Activated T-helper 2 cell treated with anti-CD3 and anti-CD28 coated beads, Interferon-gamma antibody, Interleukin-2, Interleukin-4, amounts not matched to agents 10 μg/mL and 5 μg/mL and 100 μg/mL, durations not matched to agents 14 hours and 24 hours and 36 hours (primary cell): ENCODE data around the gene EFCAB6. TPM values are rescaled to one million over a fixed set of nuclear protein-coding genes. Genes with fewer than 3 reads are reported as not detected.

Experiments used
- DNase-seq: peaks from one replicate; pipeline ENCODE4 v3.0.0; 2021; ENCODE audit warnings: low spot score
- H3K27ac Mint-ChIP-seq: one replicate; pipeline ENCODE4 v1.8.0; 2021; ENCODE audit warnings: mixed read lengths
- H3K27me3 Mint-ChIP-seq: one replicate; pipeline ENCODE4 v1.8.0; 2021; ENCODE audit warnings: low read depth, mixed read lengths
- H3K36me3 Mint-ChIP-seq: one replicate; pipeline ENCODE4 v1.8.0; 2021; ENCODE audit warnings: low read depth, mixed read lengths
- H3K4me1 Mint-ChIP-seq: one replicate; pipeline ENCODE4 v1.8.0; 2021; ENCODE audit warnings: low read depth, mixed read lengths
- H3K4me3 Mint-ChIP-seq: one replicate; pipeline ENCODE4 v1.8.0; 2021; ENCODE audit warnings: low read depth, mild to moderate bottlenecking, moderate library complexity, mixed read lengths
- H3K9me3 Mint-ChIP-seq: one replicate; pipeline ENCODE4 v1.8.0; 2021; ENCODE audit warnings: mixed read lengths
- intact Hi-C: fragments of 100-400 bp; cut with micrococcal nuclease; formaldehyde crosslinking; loops from one replicate; pipeline ENCODE4 v1.15.1; 2023
- total RNA-seq: library from RNA; stranded (reverse); gene quantifications from 2 replicates; pipeline ENCODE4 v1.2.3, GENCODE V29; 2022

EFCAB6 gene
- total RNA-seq, 1 donor from 2014 or later = 0.11 TPM

GRCh38 chr22:43714104-43714503 is 98.0 kb downstream of the EFCAB6 start:
- no peak overlapping the region for H3K27ac Mint-ChIP-seq
- intact Hi-C loops = no loop called here
- H3K27me3 Mint-ChIP-seq = peaks cover 3% of the 10 kb centered on the region

GRCh38 chr22:43711681-43712080 is 100.4 kb downstream of the EFCAB6 start:
- no peak overlapping the region for H3K27ac Mint-ChIP-seq
- H3K9me3 Mint-ChIP-seq = no peaks in the 10 kb centered on the region
- no peaks in the 10 kb centered on the region for H3K36me3 Mint-ChIP-seq
- H3K27me3 Mint-ChIP-seq = peaks cover 4% of the 10 kb centered on the region
- no peaks in the 10 kb centered on the region for H3K4me1 Mint-ChIP-seq
- intact Hi-C loops = no loop called here
- no peak for DNase-seq
- H3K4me3 Mint-ChIP-seq = no peak overlapping the region

More at GRCh38 chr22:43714104-43714503, 98.0 kb downstream of the EFCAB6 start:
- Mint-ChIP-seq H3K36me3 (no peaks in the 10 kb centered on the region), H3K4me3 (no peak overlapping the region), H3K4me1 (no peaks in the 10 kb centered on the region), H3K9me3 (no peaks in the 10 kb centered on the region)
- no peak for DNase-seq

DNA sequence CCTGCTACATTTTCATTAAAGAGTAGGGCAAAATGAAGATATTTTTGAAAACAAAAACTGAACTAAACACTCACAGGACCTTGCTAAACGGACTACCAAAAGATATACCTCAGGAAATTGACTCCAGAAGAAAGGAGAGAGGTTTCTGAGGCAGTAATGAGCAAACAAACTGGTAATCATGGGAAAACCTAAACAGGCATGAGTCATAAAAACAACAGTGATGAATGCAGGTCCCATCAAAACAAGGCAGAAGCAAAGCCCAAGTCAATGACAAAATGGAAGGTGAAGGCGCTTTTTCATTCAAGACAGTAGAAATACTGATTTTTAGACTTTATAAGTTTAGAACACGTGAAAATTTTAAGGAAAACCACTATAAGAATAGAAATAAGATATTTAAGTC is 104.5 kb downstream of the EFCAB6 start:
- Mint-ChIP-seq H3K27ac (no peak overlapping the region), H3K4me1 (no peaks in the 10 kb centered on the region), H3K4me3 (no peak overlapping the region), H3K36me3 (no peaks in the 10 kb centered on the region), H3K9me3 (peaks cover 18% of the 10 kb centered on the region), H3K27me3 (peaks cover 4% of the 10 kb centered on the region)
- intact Hi-C loops = no loop called here
- DNase-seq = no peak

DNA sequence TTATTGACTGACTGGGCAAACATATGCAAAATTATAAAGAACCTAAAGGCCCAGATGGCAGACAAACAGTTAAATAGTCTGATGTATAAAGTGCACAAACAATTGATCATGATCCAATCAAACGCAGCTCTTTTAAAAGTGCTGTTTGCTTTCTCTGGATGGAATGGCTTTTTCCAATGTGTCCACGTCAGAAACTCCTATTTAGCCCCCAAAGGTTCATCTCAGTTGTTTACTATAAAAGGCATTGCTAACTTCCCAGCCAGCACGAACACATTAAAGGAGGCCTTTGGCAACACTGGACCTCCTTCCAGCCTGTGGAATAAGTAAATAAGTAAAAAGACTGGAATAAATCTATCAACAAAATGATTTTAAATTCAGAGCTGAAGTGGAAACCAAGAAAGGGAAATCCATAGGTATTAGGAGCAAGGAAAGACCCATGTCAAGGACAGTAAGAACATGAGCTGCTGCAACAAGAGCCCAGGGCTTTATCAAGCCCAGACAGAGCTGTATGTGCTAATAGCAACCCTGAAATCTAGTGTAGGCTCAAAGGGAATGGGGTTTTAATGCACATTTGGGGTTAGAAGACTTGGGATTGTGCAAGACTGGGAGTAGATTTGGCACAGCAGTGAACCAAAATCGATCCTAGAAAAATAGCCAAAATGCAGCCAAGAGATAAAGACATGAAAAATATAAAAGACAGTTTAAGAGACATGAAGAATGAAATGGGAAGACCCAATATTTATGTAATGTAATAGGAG is 105.4 kb downstream of the EFCAB6 start:
- intact Hi-C loops = no loop called here
- Mint-ChIP-seq H3K27me3 (peaks cover 4% of the 10 kb centered on the region), H3K4me3 (no peak overlapping the region), H3K4me1 (no peaks in the 10 kb centered on the region), H3K27ac (no peak overlapping the region), H3K36me3 (no peaks in the 10 kb centered on the region), H3K9me3 (peaks cover 18% of the 10 kb centered on the region)
- DNase-seq = no peak

DNA sequence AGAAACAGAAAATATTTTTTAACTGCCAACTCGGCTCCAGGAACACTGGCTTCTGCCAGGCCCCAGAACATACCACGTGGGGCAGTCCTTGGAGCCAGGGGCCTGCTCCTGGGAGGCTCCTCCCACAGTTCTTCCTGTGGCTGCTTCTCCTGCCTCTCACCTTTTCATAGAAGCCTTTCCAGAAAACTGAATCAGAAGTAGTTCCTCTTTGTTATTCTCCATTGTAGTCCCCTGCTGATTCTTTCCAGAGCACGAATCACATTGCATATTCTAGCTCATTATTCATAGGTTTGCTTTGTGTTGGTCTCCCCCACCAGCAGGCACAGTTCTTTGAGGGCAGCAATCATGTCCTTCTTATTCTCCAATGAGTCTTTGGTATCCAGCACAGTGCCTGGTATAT is 106.0 kb downstream of the EFCAB6 start:
- intact Hi-C loops = no loop called here
- Mint-ChIP-seq H3K27me3 (peaks cover 4% of the 10 kb centered on the region), H3K9me3 (peaks cover 18% of the 10 kb centered on the region), H3K4me3 (no peak overlapping the region), H3K4me1 (no peaks in the 10 kb centered on the region), H3K27ac (no peak overlapping the region), H3K36me3 (no peaks in the 10 kb centered on the region)
- DNase-seq = no peak

GRCh38 chr22:43704051-43704450 is 108.1 kb downstream of the EFCAB6 start:
- intact Hi-C loops = no loop called here
- no peaks in the 10 kb centered on the region for H3K36me3 Mint-ChIP-seq

GRCh38 chr22:43698403-43698802 is 113.7 kb downstream of the EFCAB6 start:
- no peaks in the 10 kb centered on the region for H3K36me3 Mint-ChIP-seq
- peaks cover 3% of the 10 kb centered on the region for H3K9me3 Mint-ChIP-seq
- H3K27me3 Mint-ChIP-seq = peaks cover 7% of the 10 kb centered on the region
- H3K4me1 Mint-ChIP-seq = no peaks in the 10 kb centered on the region
- intact Hi-C loops = no loop called here
- DNase-seq = no peak
- H3K27ac Mint-ChIP-seq = no peak overlapping the region
- no peak overlapping the region for H3K4me3 Mint-ChIP-seq

More at GRCh38 chr22:43704051-43704450, 108.1 kb downstream of the EFCAB6 start:
- Mint-ChIP-seq H3K27me3 (peaks cover 2% of the 10 kb centered on the region), H3K9me3 (peaks cover 18% of the 10 kb centered on the region), H3K4me3 (no peak overlapping the region), H3K27ac (no peak overlapping the region), H3K4me1 (no peaks in the 10 kb centered on the region)
- DNase-seq = no peak

DNA sequence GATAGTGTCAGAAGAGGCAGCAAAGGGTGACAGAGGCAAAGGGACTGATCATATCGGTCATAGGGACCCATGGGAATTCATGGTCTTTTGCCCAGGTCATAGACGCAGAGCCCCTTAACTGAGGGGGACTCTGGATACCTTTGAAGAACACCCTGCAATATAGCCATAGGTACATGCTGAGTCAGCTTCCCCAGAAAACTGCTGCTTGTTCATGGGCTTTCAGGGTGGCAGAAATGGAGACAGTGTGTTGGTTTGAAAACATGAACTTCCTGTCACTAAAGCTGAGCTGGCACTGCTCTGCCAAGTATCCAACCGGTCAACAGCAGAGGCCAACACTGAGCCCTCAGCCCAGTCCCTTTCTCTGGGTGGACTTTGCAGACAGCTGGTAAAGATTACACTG is 114.2 kb downstream of the EFCAB6 start:
- H3K4me1 Mint-ChIP-seq = no peaks in the 10 kb centered on the region
- no peaks in the 10 kb centered on the region for H3K36me3 Mint-ChIP-seq
- intact Hi-C loops = no loop called here
- no peak overlapping the region for H3K4me3 Mint-ChIP-seq
- peaks cover 7% of the 10 kb centered on the region for H3K27me3 Mint-ChIP-seq
- no peaks in the 10 kb centered on the region for H3K9me3 Mint-ChIP-seq
- DNase-seq = no peak
- H3K27ac Mint-ChIP-seq = no peak overlapping the region

DNA sequence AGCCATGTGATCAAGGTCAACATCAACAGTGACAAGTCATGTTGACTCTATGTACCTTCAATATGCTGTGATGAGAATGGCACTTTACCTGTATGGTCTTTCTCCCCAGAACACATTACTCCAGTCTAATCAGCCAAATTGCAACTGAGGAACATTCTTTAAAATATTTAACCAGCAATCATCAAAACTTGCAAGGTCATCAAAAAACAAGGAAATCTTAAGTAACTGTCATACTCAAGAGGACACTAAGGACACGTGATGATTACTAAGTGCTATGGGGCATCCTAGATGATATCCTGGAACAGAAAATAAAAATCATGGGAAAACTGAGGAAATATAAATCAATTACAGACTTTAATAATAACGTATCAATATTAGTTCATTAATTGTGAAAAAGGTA is 118.9 kb downstream of the EFCAB6 start:
- peaks cover 11% of the 10 kb centered on the region for H3K27me3 Mint-ChIP-seq
- H3K27ac Mint-ChIP-seq = no peak overlapping the region
- H3K4me3 Mint-ChIP-seq = no peak overlapping the region
- H3K36me3 Mint-ChIP-seq = no peaks in the 10 kb centered on the region
- no peaks in the 10 kb centered on the region for H3K9me3 Mint-ChIP-seq
- DNase-seq = no peak
- intact Hi-C loops = no loop called here
- H3K4me1 Mint-ChIP-seq = no peaks in the 10 kb centered on the region

DNA sequence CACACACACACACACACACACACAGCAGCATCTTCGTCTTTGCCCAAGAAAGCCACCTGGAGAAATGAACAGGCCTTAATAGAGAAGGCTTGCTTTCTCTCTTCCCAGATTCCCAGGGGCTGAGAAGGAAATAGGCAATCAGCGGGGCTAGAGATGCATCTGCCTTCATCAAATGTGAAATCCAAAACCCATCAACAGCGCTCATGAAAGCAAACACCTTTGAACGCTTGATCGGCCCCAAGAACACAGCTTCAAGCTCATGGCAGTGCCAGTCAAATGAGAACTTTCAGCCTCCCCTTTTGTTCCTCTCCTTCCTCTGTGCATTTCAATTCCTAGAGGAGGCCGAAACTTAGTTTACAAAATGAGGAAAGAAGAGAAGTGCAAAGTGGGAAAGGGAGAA is 122.7 kb downstream of the EFCAB6 start:
- H3K9me3 Mint-ChIP-seq = no peaks in the 10 kb centered on the region
- peaks cover 4% of the 10 kb centered on the region for H3K27me3 Mint-ChIP-seq
- no peak for DNase-seq
- H3K4me1 Mint-ChIP-seq = no peaks in the 10 kb centered on the region
- no peaks in the 10 kb centered on the region for H3K36me3 Mint-ChIP-seq
- intact Hi-C loops = no loop called here
- H3K4me3 Mint-ChIP-seq = no peak overlapping the region
- H3K27ac Mint-ChIP-seq = no peak overlapping the region

DNA sequence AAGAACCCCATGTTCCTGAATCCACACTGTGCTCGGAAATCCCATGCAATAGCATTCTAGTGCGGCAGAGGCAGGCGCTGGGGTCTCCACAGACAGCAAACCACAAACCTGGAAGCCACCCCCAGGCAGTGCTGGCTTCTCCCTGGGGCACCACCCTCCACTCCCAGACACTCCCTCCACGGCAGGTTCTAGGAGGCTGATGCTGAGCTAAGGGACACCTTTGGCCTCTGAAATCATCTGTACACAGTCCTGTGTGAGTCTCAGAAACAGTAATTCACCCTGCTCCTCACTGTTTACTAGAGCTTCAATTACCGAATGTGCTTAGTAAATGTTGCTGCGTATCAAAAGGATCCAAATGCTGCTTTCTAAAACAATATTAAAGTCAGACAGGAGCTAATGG is 129.3 kb downstream of the EFCAB6 start:
- H3K27me3 Mint-ChIP-seq = peaks cover 10% of the 10 kb centered on the region
- no peaks in the 10 kb centered on the region for H3K4me1 Mint-ChIP-seq
- H3K27ac Mint-ChIP-seq = no peak overlapping the region
- no peaks in the 10 kb centered on the region for H3K9me3 Mint-ChIP-seq
- no peak overlapping the region for H3K4me3 Mint-ChIP-seq
- no peak for DNase-seq
- intact Hi-C loops = no loop called here
- no peaks in the 10 kb centered on the region for H3K36me3 Mint-ChIP-seq

DNA sequence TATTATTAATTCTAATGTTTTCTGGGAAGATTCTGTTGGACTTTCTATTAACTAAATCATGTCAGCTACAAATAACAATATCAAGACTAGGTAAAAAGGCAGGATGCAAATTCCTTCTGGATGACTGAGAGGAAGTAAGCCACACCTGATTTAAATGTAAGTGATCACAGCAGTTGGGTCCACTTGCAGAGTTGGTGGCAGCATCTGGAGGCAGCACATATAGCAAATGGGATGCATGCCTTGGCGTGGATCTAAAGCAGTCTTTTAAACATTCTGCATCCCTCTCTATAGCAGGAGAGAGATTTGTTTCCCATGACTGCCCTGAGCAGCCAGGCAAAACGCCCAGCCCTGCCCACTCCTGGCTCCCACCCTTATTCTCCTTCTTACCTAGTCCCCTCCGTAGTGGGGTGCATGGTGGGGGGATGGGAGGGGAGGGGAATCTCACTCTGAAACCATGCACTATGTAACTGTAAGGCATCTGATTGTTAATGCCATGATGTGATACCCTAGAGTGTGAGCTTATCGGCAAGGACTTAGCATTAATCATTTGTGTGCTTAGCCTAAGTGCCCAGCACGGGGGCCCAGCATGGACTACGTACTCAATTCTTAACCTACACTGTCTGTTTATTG is 130.3 kb downstream of the EFCAB6 start:
- H3K27me3 Mint-ChIP-seq = peaks cover 10% of the 10 kb centered on the region
- H3K4me1 Mint-ChIP-seq = no peaks in the 10 kb centered on the region
- no peak overlapping the region for H3K4me3 Mint-ChIP-seq
- intact Hi-C loops = no loop called here
- no peak for DNase-seq
- no peak overlapping the region for H3K27ac Mint-ChIP-seq
- no peaks in the 10 kb centered on the region for H3K36me3 Mint-ChIP-seq
- H3K9me3 Mint-ChIP-seq = no peaks in the 10 kb centered on the region

DNA sequence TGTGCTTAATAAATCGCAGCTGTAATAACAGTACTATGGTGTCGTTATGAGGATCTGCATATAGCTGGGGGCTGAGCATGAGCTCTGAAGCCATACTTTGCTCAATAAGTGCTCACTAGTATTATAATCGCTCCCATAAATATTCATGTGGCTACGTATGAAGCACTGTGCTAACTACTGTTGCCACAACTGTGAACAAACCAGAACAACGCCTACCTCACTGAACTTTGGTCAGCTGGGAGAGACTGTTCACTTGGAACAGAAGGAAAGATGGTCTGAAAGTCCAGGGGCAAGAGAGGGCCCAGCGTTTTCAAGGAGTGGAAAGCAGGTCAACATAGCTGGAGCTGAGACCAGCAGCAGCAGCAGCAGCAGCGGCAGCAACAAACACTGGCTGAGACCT is 141.6 kb downstream of the EFCAB6 start:
- Mint-ChIP-seq H3K4me3 (no peak overlapping the region), H3K27me3 (no peaks in the 10 kb centered on the region), H3K27ac (no peak overlapping the region), H3K4me1 (no peaks in the 10 kb centered on the region), H3K36me3 (no peaks in the 10 kb centered on the region), H3K9me3 (no peaks in the 10 kb centered on the region)
- intact Hi-C loops = no loop called here
- DNase-seq = no peak
